Fibroblast of the aortic adventitia (primary cell): ENCODE results near the gene GRIK4. TPM values are rescaled to one million over a fixed set of nuclear protein-coding genes. Genes with fewer than 3 reads are reported as not detected.

Experiments used
- DNase-seq: peaks from one replicate; pipeline ENCODE4 v3.0.0-alpha.2; 2010; ENCODE audit warnings: low read depth
- H3K4me3 ChIP-seq: 2 replicates; pipeline ENCODE4 v1.5.1; 2011; ENCODE audit warnings: low read depth, mild to moderate bottlenecking, control low read depth, low read length, moderate library complexity
- total RNA-seq: library from RNA; depleted of rRNA; stranded (reverse); fragments of >200 nt; gene quantifications from 2 replicates; pipeline ENCODE4 v1.2.3, GENCODE V29; 2012; ENCODE audit warnings: low replicate concordance
- TF ChIP-seq, protein P1 (sequence below): IDR thresholded peaks from 2 replicates; pipeline ENCODE4 v1.5.1; 2011; ENCODE audit warnings: mild to moderate bottlenecking, low read length, control low read depth, inconsistent platforms; ENCODE audit not compliant: insufficient read depth

The GRIK4 gene
- total RNA-seq, 1 donor = not detected

DNA sequence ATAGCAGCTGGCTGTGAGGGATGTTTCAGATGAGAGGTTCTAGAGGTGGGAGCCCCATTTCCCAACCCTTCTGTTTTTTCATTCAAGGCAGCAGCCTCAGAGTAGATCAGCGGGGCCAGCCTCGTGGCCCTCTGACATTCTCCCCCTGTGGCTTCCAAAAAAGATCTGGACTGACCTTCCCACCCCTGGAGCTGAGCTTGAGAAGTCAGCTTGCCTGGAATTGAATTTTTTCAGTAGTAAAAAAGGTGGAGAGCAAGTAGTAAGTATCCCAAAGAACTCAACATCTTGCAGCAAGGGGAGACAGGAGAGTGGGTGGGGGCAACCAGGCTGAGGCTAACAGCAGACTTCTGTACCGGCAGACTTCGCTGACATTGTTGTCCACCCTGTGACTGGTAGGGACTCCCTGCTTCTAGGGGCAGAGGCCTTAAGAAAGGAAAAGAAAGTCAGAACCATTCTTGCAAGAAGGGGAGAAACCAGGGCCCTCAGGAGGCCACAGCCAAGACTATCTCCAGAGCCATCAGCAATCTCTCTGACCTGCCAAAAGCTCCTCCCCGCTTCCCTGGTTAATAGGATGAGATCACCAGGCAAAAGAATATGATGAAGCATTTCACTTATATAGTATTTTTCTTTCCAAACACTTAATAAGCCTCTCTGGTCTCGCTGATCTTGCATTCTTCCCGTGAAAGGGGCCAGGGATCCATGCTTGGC, 2.0 kb upstream of the GRIK4 start:
- no peak for DNase-seq
- H3K4me3 ChIP-seq = no peak overlapping the region
- TF ChIP-seq, protein P1, sequence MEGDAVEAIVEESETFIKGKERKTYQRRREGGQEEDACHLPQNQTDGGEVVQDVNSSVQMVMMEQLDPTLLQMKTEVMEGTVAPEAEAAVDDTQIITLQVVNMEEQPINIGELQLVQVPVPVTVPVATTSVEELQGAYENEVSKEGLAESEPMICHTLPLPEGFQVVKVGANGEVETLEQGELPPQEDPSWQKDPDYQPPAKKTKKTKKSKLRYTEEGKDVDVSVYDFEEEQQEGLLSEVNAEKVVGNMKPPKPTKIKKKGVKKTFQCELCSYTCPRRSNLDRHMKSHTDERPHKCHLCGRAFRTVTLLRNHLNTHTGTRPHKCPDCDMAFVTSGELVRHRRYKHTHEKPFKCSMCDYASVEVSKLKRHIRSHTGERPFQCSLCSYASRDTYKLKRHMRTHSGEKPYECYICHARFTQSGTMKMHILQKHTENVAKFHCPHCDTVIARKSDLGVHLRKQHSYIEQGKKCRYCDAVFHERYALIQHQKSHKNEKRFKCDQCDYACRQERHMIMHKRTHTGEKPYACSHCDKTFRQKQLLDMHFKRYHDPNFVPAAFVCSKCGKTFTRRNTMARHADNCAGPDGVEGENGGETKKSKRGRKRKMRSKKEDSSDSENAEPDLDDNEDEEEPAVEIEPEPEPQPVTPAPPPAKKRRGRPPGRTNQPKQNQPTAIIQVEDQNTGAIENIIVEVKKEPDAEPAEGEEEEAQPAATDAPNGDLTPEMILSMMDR = no peak

- H3K4me3 ChIP-seq = no peak overlapping the region
- TF ChIP-seq, protein P1 = no peak
- no peak for DNase-seq
Observed at GRCh38 chr11:120510406-120511115, 987 bp upstream of the GRIK4 start.

DNA sequence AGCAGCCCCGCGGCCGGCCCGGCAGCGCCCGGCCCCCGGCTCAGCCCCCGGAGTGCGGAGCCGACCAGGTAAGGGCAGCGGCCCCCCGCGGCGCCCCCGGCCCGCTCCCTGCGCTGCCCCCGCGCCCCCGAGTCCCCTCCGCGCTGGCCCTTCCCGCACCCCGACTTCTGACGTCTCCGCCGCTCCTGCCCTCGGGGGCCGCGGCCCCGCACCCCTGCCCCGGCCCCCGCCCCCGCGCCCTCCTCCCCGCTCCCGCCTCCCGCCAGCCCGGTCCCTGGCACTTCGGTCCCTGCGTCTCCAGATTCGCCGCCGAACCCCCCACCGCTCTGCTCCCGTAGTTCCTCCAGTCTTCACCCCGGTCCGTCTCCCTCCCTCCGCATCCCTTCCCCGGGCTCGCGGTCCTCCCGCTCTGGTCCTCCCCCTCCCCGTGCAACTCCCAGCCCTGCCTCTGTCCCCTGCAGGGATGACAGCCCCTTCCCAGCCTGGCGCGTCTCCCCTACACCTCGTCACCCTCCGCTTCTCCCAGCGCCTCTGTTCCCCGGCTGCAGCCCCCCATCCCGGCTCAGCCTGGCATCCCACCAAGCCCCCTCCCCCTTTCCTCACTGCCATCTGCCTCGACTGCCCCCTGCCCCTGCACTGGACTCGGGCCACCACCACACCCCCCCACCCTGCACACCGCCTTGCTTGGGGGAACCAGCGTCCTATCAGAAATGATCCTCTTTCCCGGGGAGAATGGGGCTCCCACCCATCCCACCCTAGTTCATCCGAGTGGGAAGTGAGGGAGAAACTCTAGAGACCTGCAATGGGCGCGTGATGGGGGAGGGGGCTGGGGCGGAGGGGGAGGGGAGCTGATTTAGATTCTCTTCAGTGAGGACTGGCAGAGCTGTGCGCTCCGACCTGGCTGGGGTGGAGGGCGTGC, 531 bp downstream of the GRIK4 start:
- no peak for DNase-seq
- no peak overlapping the region for H3K4me3 ChIP-seq
- TF ChIP-seq, protein P1 = no peak

GRCh38 chr11:120512739-120513435, 1.3 kb downstream of the GRIK4 start:
- H3K4me3 ChIP-seq = no peak overlapping the region
- DNase-seq = no peak
- TF ChIP-seq, protein P1 = no peak

DNA sequence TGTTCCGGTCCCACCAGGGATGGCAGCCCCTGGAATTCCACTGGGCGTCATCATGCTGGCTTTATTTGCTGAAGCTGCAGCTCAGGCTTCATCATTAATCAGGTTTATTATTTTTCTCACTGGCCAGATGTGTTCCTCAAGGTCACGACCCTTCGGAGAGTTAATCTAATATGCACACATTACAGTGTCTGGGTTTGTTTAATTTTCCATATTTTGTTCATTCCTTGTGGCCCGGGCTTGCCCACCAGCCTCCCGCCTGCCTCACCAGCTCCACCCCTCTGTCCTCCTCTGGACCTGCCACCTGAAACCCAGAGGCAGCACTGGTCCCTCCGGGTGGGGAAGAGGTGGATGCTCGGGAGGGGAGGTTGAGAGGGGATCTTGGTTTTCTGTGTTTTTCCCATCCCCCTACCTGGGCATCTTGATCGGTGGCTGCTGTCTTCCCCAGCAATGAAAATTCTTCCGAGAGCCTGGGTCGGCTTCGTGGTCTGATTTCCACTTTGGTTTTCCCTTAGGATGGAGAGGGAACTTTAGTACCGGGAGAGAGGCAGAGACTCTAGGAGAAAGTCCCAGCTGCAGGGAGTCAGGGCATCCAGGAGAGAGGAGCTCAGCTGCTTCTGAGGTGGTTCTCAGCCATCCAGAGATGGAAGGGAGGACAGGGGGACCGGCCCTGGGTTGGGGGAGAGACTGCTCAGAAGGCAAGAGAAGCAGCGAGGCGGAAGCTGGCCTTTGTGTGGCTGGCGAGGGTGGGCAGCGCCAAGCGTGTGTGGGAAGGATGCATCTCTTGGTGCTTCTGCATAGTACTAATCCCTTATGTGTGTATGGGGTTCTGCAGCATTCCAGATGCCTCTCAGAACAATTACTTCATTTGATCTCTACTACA, 2.1 kb downstream of the GRIK4 start:
- no peak overlapping the region for H3K4me3 ChIP-seq
- TF ChIP-seq, protein P1 = no peak
- no peak for DNase-seq
